Muscle layer of colon (tissue), 2 donors: ENCODE measurements around the gene RAB34.
"Not testable (repeated sequence)": the region's sequence is repeated elsewhere in the genome, so short reads cannot be mapped to it uniquely, and the experiment has no call there.

Source experiments
- H3K27ac ChIP-seq: one replicate; pipeline ENCODE4 v1.7.0; 2013; ENCODE audit warnings: low read depth, mild to moderate bottlenecking, low read length, moderate library complexity
- H3K27me3 ChIP-seq, 2 donors: one replicate each; pipeline ENCODE4 v1.7.0; 2013; ENCODE audit warnings: low read length in 2 of 2, mild to moderate bottlenecking in 2 of 2; ENCODE audit not compliant: insufficient read depth in 2 of 2, control insufficient read depth in 1 of 2
- H3K36me3 ChIP-seq: one replicate; pipeline ENCODE4 v1.7.0; 2013; ENCODE audit warnings: mild to moderate bottlenecking, low read length; ENCODE audit not compliant: insufficient read depth
- H3K4me1 ChIP-seq: one replicate; pipeline ENCODE4 v1.7.0; 2013; ENCODE audit warnings: mild to moderate bottlenecking, low read length; ENCODE audit not compliant: insufficient read depth
- H3K4me3 ChIP-seq, 2 donors: one replicate each; pipeline ENCODE4 v1.7.0; 2013; ENCODE audit warnings: low read length in 2 of 2, low read depth in 1 of 2, mild to moderate bottlenecking in 1 of 2, moderate library complexity in 1 of 2
- H3K9ac ChIP-seq: one replicate; pipeline ENCODE4 v1.7.0; 2013; ENCODE audit warnings: low read length
- H3K9me3 ChIP-seq: one replicate; pipeline ENCODE4 v1.7.0; 2013; ENCODE audit warnings: mild to moderate bottlenecking, low read length
- donor health status: abdominal sarcoma.
- donor health status: Adenocarcinoma of cecum.

Gene RAB34

DNA sequence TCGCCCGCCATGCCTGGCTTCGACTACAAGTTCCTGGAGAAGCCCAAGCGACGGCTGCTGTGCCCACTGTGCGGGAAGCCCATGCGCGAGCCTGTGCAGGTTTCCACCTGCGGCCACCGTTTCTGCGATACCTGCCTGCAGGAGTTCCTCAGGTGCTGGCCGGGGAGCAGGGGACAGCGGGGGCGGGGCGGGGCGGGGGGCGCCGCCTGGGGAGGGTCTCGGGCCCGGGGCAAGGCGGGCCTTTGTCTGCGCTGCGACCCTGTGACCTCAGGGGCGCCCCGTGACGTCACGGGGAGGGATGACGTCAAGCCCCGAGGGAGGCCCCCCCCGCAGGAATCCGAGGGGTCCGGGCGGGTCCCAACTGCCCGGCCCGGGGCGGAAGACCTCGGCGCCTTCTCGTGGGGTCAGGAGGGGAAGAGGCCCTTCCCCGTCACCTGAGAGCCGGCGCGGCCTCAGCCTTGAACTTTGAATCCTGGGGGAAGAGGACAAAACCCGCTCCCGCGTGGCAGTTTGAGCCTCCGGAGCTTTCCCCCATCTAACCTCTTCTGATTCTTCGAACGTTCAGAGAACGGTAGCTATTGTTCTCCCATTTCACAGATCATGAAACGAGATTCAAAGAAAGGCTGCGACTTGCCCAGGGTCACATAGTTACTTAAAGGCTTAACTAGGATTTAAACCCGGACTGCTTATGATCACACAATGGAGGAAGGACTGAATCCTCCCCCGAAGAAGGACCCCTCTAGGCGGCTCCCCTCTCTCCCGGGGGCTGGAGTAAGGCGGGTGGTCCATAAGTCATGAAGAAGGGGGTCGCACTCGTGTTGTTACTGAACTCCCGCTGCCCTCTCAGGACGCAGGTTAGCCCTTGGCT, 26.7 kb upstream of the RAB34 start:
- H3K4me1 ChIP-seq = peaks cover 28% of the 10 kb centered on the region

DNA sequence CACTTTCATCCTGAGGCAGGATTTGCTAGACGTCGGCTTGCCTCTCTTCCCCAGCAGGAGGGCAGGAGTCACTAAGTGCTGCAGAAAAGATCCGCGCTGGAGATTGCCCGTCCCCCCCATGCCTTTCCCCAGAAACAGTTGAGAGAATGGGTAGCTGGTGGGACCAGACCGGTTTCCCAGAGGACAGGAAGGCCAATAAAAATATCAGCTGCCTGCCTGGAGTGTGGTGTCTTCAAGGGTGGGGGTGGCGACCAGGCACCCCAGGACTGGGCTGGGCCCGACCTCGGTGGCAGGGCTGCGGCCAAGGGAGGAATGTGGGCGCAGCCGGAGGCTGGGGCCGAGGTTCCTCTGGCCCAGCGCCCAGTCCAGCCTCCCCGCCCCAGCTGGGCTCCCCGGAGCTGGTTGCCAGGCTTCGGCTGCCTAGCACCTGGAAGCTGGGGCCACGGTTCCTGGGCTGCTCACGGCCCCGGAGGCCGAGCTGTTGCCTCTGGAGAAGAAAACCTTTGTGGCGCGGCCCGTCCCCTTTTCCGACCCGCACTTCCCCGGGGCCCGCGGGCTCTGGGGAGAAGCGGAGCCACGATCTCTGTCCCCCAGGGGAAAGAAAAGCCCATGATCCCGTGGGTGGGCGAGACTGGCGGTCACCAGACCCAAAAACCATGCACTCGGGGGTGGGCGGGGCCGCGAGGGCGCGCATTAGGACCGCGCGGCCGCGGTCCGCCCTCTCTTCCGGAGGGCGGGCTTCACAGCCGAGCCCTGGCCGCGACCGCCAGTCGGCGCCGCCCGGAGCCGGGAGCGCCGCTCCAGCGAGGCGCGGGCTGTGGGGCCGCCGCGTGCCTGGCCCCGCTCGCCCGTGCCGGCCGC, 25.8 kb upstream of the RAB34 start, which contains the start of gene TRAF4:
TSS of gene TRAF4 (plus strand) at position 769 of the 861 bp plus-strand sequence. CDS start 102 bp downstream, outside the sequence.
- Histone ChIP-seq H3K36me3 (peaks cover 5% of the 10 kb centered on the region), H3K4me3 (peak within 1 kb of the TSS; percentile 71 to 86), H3K27ac (peak within 1 kb of the TSS; percentile 91), H3K9ac (peak within 1 kb of the TSS; percentile 71), H3K4me1 (peaks cover 28% of the 10 kb centered on the region), H3K27me3 (no peaks in the 10 kb centered on the region), H3K9me3 (no peaks in the 10 kb centered on the region)

More for the DNA sequence above, 26.7 kb upstream of the RAB34 start:
- Histone ChIP-seq H3K27me3 (no peaks in the 10 kb centered on the region), H3K9ac (peak overlapping the region; percentile 71), H3K9me3 (no peaks in the 10 kb centered on the region), H3K27ac (peak overlapping the region; percentile 91), H3K4me3 (peak overlapping the region; percentile 31 to 86), H3K36me3 (peaks cover 12% of the 10 kb centered on the region)

DNA sequence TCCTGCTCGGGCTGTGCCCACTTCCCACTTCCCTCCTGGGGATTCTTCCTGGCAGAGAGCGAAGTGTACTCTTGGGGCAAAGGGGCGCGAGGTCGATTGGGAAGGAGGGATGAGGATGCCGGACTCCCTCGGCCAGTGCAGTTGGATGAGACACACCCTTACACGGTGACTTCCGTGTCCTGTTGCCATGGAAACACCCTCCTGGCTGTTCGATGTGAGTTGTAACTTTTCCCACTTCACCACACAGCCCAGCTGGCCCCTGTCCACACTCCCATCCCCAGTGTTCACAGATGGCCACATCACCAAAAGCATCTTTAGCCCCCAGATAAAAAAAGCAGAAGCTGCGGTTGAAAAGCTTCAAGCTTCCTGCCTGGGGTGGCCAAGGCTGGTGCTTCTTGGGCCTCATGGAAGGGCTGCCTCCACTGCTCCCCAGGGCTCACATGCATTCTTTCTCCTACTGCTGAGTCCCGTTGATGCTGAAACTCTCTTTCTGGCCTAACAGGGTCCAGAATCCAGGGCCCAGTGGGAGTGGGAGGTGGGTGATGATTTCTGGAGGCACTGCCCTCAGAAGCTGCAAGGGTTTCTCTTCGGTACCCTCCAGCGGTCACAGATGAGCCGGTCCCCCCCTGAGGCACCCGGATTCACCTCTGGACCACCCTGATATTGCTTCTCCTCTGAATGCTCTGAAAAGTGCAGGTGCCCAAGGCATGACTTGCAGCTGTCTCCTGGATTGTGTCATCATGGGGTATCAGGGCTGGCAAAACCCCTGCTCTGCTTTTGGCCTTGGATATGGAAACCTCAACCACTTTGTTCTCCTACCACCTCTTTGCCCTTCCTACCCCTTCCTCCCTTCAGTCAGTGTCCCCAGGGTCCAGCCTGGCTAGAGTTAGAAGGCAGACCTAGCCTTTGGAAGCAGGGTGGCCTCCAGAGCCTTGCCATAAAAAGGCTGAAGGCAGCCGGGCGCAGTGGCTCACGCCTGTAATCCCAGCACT, 24.0 kb upstream of the RAB34 start:
- Histone ChIP-seq H3K9ac (no peak overlapping the region), H3K4me1 (peaks cover 24% of the 10 kb centered on the region), H3K27ac (no peak overlapping the region)

DNA sequence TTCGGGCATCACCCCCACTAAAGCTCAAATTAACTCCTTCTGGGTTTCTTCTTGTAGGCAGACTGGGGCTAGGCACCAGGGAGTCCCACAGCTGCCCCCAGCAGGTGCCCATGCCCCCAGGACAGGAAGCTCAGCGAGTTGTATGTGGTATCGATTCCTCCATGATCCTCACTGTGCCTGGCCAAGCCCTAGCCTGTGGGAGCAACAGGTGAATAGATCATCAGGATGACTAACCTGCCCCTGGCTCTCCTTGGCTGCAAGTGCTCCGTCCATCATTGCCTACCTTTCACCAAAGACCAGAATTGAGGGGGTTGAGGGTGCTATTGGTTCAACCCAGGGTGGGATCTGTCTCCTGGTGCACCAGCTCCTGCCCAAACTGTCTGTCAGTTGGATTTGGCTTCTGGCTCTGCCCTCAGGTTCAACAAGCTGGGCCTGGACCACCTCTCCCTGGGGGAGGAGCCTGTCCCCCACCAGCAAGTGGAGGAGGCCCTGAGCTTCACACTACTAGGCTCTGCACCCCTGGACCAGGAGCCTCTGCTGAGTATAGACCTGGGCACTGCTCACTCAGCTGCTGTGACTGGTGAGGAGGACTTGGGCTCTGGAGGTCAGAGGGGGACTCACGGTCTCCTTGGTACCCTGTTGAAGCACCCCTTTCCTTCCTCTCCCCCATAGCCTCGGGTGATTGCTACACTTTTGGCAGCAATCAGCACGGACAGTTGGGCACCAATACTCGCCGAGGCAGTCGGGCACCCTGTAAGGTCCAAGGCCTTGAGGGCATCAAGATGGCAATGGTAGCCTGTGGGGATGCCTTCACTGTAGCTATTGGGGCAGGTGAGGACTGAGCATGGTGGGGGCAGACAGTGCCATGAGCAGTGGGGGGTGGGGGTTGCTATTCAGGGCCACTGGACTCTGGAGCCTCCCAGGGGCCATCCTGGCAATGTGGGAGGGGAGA, 23.0 kb upstream of the RAB34 start:
- Histone ChIP-seq H3K27me3 (no peaks in the 10 kb centered on the region), H3K4me1 (peaks cover 14% of the 10 kb centered on the region), H3K36me3 (no peaks in the 10 kb centered on the region), H3K9ac (no peak overlapping the region), H3K9me3 (no peaks in the 10 kb centered on the region), H3K4me3 (no peak overlapping the region), H3K27ac (no peak overlapping the region)

More for the DNA sequence above, 24.0 kb upstream of the RAB34 start:
- Histone ChIP-seq H3K36me3 (no peaks in the 10 kb centered on the region), H3K9me3 (no peaks in the 10 kb centered on the region), H3K4me3 (no peak overlapping the region), H3K27me3 (no peaks in the 10 kb centered on the region)

DNA sequence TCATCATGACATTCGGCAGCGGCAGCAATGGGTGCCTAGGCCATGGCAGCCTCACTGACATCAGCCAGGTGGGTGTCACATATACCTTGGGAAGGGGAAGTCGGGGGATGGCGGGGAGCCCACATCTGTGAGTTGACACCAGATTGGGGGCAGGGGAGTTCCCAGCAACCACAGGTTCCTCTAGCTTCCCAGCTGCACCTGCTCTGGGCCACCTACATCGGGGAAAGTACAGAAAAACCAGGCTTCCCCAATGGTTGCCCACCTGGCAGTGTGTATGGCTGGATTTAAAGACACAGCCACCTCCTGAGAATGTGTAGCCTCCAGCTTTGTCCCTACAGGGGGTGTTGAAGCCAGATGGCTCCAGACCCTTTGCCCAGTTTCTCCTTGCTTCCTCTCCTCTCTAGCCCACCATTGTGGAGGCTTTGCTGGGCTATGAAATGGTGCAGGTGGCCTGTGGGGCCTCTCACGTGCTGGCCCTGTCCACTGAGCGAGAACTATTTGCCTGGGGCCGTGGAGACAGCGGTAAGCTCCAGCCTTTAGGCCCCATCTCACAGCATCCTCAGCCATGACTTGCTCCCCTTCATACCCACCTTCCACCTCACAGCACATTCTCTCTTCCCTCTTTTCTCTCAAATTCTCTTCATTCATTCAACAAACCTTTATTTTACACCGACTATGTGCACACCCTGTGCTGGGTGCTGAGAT, 21.2 kb upstream of the RAB34 start:
- H3K27me3 ChIP-seq = no peaks in the 10 kb centered on the region
- H3K27ac ChIP-seq = no peak overlapping the region
- H3K9ac ChIP-seq = no peak overlapping the region
- H3K4me3 ChIP-seq = no peak overlapping the region
- no peaks in the 10 kb centered on the region for H3K36me3 ChIP-seq
- H3K4me1 ChIP-seq = no peaks in the 10 kb centered on the region
- H3K9me3 ChIP-seq = no peaks in the 10 kb centered on the region

DNA sequence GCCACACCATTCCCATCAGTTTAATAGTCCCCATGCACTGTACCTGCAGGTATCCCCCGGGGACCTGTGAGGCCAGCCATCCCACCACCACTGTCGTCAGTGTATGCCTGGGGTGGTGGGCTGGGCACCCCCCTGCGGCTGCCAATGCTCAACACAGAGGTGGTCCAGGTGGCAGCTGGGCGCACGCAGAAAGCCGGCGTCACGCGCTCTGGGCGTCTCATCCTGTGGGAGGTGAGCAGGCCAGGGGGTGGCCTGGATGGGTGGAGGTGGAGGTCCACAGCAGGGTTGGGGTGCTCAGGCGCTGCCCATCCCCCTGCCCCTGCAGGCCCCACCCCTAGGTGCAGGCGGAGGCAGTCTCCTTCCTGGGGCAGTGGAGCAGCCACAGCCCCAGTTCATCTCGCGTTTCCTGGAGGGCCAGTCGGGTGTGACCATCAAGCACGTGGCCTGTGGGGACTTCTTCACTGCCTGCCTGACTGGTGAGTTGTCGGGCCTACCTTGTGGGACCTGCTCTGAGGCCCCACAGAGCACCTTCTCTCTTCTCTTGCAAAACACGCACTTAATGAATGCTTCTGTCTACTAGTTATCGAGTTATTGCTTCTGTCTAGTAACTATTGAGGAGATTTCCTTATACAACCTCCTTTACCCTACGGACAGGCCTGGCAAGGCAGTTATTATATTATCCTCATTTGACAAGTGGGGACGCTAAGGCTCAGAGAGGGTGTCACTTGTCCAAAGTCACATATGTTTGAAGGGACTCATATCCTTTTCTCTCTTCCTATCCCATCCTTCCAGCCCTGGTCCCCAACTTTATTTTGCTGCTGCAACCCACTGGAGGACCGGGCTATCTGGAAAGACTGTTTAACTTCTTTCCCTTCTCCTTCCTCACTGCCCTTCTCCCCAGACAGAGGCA, 20.4 kb upstream of the RAB34 start:
- no peaks in the 10 kb centered on the region for H3K9me3 ChIP-seq
- no peak overlapping the region for H3K27ac ChIP-seq
- H3K4me1 ChIP-seq = no peaks in the 10 kb centered on the region
- no peaks in the 10 kb centered on the region for H3K36me3 ChIP-seq
- H3K27me3 ChIP-seq = no peaks in the 10 kb centered on the region
- H3K4me3 ChIP-seq = no peak overlapping the region
- no peak overlapping the region for H3K9ac ChIP-seq

DNA sequence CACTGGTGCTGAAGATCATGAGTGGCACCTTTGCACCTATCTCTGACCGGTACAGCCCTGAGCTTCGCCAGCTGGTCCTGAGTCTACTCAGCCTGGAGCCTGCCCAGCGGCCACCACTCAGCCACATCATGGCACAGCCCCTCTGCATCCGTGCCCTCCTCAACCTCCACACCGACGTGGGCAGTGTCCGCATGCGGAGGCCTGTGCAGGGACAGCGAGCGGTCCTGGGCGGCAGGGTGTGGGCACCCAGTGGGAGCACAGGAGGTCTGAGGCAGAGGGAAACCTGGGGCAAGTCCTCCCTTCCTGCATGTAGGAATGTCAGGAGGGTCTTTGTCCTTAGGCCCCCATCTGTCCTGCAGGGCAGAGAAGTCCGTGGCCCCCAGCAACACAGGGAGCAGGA, 19.6 kb upstream of the RAB34 start:
- Histone ChIP-seq H3K9me3 (no peaks in the 10 kb centered on the region), H3K4me3 (no peak overlapping the region), H3K4me1 (no peaks in the 10 kb centered on the region)

DNA sequence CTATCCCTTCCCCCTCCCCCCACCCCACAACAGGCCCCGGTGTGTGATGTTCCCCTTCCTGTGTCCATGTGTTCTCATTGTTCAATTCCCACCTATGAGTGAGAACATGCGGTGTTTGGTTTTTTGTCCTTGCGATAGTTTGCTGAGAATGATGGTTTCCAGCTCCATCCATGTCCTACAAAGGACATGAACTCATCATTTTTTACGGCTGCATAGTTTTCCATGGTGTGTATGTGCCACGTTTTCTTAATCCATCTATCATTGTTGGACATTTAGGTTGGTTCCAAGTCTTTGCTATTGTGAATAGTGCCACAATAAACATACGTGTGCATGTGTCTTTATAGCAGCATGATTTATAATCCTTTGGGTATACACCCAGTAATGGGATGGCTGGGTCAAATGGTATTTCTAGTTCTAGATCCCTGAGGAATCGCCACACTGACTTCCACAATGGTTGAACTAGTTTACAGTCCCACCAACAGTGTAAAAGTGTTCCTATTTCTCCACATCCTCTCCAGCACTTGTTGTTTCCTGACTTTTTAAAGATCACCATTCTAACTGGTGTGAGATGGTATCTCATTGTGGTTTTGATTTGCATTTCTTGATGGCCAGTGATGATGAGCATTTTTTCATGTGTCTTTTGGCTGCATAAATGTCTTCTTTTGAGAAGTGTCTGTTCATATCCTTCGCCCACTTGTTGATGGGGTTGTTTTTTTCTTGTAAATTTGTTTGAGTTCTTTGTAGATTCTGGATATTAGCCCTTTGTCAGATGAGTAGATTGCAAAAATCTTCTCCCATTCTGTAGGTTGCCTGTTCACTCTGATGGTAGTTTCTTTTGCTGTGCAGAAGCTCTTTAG, 18.5 kb upstream of the RAB34 start:
- not testable (repeated sequence) for H3K27ac ChIP-seq, H3K4me3 ChIP-seq, H3K4me1 ChIP-seq, H3K27me3 ChIP-seq, H3K9me3 ChIP-seq, H3K36me3 ChIP-seq, H3K9ac ChIP-seq

More for the DNA sequence above, 19.6 kb upstream of the RAB34 start:
- no peaks in the 10 kb centered on the region for H3K36me3 ChIP-seq
- H3K27me3 ChIP-seq = no peaks in the 10 kb centered on the region
- H3K27ac ChIP-seq = no peak overlapping the region
- H3K9ac ChIP-seq = no peak overlapping the region
